ENCODE measurements around the gene LPP. TPM values are rescaled to one million over a fixed set of nuclear protein-coding genes. Genes with fewer than 3 reads are reported as not detected.

Gene LPP
- total and polyA plus RNA-seq, 8 donors = 8.0 to 885 (median 305) TPM

GRCh38 chr3:188157971-188158370 lies 4.0 kb downstream of the LPP start:
- WGBS, 5 donors = 35 to 51% (median 38%) methylated on average over 5 of the region's 5 CpGs
- DNase-seq = peak in 1 of 2 donors; percentile 68
- TF ChIP-seq EP300 (IDR thresholded peaks at IDR 0.05) = no peak
- no peak for TF ChIP-seq CTCF (IDR thresholded peaks at IDR 0.05)
- no peak for TF ChIP-seq POLR2A (IDR thresholded peaks at IDR 0.05)
- no peak for TF ChIP-seq POLR2AphosphoS5 (IDR thresholded peaks at IDR 0.05)
- no peaks in the 10 kb centered on the region for H3K9me3 ChIP-seq
- no peaks in the 10 kb centered on the region for H3K36me3 ChIP-seq
- peak overlapping the region; percentile 9 to 98 (median 96) for H3K27ac ChIP-seq
- H3K27me3 ChIP-seq = no peaks in the 10 kb centered on the region
- intact Hi-C loops (cut with DNase I; ENCODE audit: low total_unique reads) = no loop called here
- H3K4me1 ChIP-seq = peaks cover 44 to 84% (median 70%) of the 10 kb centered on the region in 4 donors
- no peak overlapping the region for H3K4me3 ChIP-seq

GRCh38 chr3:188158731-188159310 lies 4.9 kb downstream of the LPP start:
- Histone ChIP-seq H3K27ac (peak overlapping the region in 4 of 5 donors; percentile 94 to 98 (median 97)), H3K4me3 (no peak overlapping the region), H3K27me3 (no peaks in the 10 kb centered on the region), H3K36me3 (no peaks in the 10 kb centered on the region), H3K9me3 (no peaks in the 10 kb centered on the region), H3K4me1 (peaks cover 51 to 90% (median 77%) of the 10 kb centered on the region in 4 donors)
- intact Hi-C loops (cut with DNase I; ENCODE audit: low total_unique reads) = no loop called here
- TF ChIP-seq EP300 (IDR thresholded peaks at IDR 0.05) (no peak), CTCF (IDR thresholded peaks at IDR 0.05) (no peak), POLR2AphosphoS5 (IDR thresholded peaks at IDR 0.05) (no peak)
- 74 to 79% (median 78%) methylated on average over 9 of the region's 9 CpGs for WGBS, 5 donors
- no peak for DNase-seq

- no peaks in the 10 kb centered on the region for H3K9me3 ChIP-seq
- TF ChIP-seq POLR2A (IDR thresholded peaks at IDR 0.05) = no peak
- TF ChIP-seq EP300 (IDR thresholded peaks at IDR 0.05) = no peak
- no peak for TF ChIP-seq POLR2AphosphoS5 (IDR thresholded peaks at IDR 0.05)
- TF ChIP-seq CTCF (IDR thresholded peaks at IDR 0.05) = no peak
- peak overlapping the region in 4 of 5 donors; percentile 94 to 98 (median 97) for H3K27ac ChIP-seq
- no peak overlapping the region for H3K4me3 ChIP-seq
- intact Hi-C loops (cut with DNase I; ENCODE audit: low total_unique reads) = no loop called here
- no peak for DNase-seq
- no peaks in the 10 kb centered on the region for H3K36me3 ChIP-seq
- H3K4me1 ChIP-seq = peaks cover 62 to 100% (median 83%) of the 10 kb centered on the region in 4 donors
- H3K27me3 ChIP-seq = no peaks in the 10 kb centered on the region
Measured at GRCh38 chr3:188160751-188161150, 6.8 kb downstream of the LPP start.

- no peak overlapping the region for H3K4me3 ChIP-seq
- no peaks in the 10 kb centered on the region for H3K36me3 ChIP-seq
- no peaks in the 10 kb centered on the region for H3K9me3 ChIP-seq
- no peaks in the 10 kb centered on the region for H3K27me3 ChIP-seq
- peak; percentile 60 to 73 for DNase-seq
- WGBS, 5 donors = 1 to 22% (median 8%) methylated on average over 2 of the region's 2 CpGs
- TF ChIP-seq POLR2AphosphoS5 (IDR thresholded peaks at IDR 0.05) (peak in 2 of 3 donors; percentile 26 to 48), POLR2A (IDR thresholded peaks at IDR 0.05) (no peak)
- H3K27ac ChIP-seq = peak overlapping the region; percentile 63 to 81 (median 77)
- peaks cover 46 to 96% (median 72%) of the 10 kb centered on the region in 4 donors for H3K4me1 ChIP-seq
- intact Hi-C loops (cut with DNase I; ENCODE audit: low total_unique reads) = no loop called here
Measured at GRCh38 chr3:188164248-188164687, 10.3 kb downstream of the LPP start.

GRCh38 chr3:188165596-188165995 lies 11.6 kb downstream of the LPP start:
- no peaks in the 10 kb centered on the region for H3K27me3 ChIP-seq

More at GRCh38 chr3:188165596-188165995, 11.6 kb downstream of the LPP start:
- 59 to 73% (median 65%) methylated on average over 9 of the region's 9 CpGs for WGBS, 5 donors
- TF ChIP-seq POLR2A (IDR thresholded peaks at IDR 0.05) (no peak), EP300 (IDR thresholded peaks at IDR 0.05) (no peak), POLR2AphosphoS5 (IDR thresholded peaks at IDR 0.05) (peak in 1 of 3 donors; percentile 6), CTCF (IDR thresholded peaks at IDR 0.05) (no peak)
- no peaks in the 10 kb centered on the region for H3K9me3 ChIP-seq
- no peak overlapping the region for H3K4me3 ChIP-seq
- no peak for DNase-seq
- intact Hi-C loops (cut with DNase I; ENCODE audit: low total_unique reads) = no loop called here
- H3K27ac ChIP-seq = peak overlapping the region in 4 of 5 donors; percentile 63 to 81 (median 76)
- peaks cover 45 to 95% (median 71%) of the 10 kb centered on the region in 4 donors for H3K4me1 ChIP-seq
- no peaks in the 10 kb centered on the region for H3K36me3 ChIP-seq

Measured in stomach (tissue), 9 donors.